HG03432 (cell line): ENCODE measurements around the gene CMA1.
"Not testable (repeated sequence)": the region's sequence is repeated elsewhere in the genome, so short reads cannot be mapped to it uniquely, and the experiment has no call there.

ENCODE experiments used
- ATAC-seq: cut with Tn5 transposase; IDR thresholded peaks from one replicate; pipeline ENCODE4 v1.9.1; 2021; ENCODE audit warnings: mild to moderate bottlenecking, moderate library complexity; ENCODE audit not compliant: unreplicated experiment

The CMA1 gene

GRCh38 chr14:24470450-24470849 is 37.6 kb downstream of the CMA1 start:
- ATAC-seq = not testable (repeated sequence)

GRCh38 chr14:24465805-24466204 is 42.3 kb downstream of the CMA1 start:
- ATAC-seq = no peak

- no peak for ATAC-seq
Measured at GRCh38 chr14:24465368-24465767, 42.7 kb downstream of the CMA1 start.

GRCh38 chr14:24463884-24464785 is 43.9 kb downstream of the CMA1 start:
- ATAC-seq = no peak

- no peak for ATAC-seq
Measured at GRCh38 chr14:24463017-24463883, 44.8 kb downstream of the CMA1 start.

- no peak for ATAC-seq
Measured at GRCh38 chr14:24461336-24461735, 46.7 kb downstream of the CMA1 start.

GRCh38 chr14:24459331-24459730 is 48.7 kb downstream of the CMA1 start:
- ATAC-seq = no peak

- ATAC-seq = no peak
Measured at GRCh38 chr14:24458736-24459135, 49.3 kb downstream of the CMA1 start.

- no peak for ATAC-seq
Measured at GRCh38 chr14:24456980-24457379, 51.1 kb downstream of the CMA1 start.
